NCI-H446 treated with DMSO at 0.1 percent for 48 hours (cell line): ENCODE data around the gene SEPTIN14.
"Not testable (repeated sequence)": the region's sequence is repeated elsewhere in the genome, so short reads cannot be mapped to it uniquely, and the experiment has no call there.

Experiments used
- DNase-seq: peaks from one replicate; lab custom pipeline; 2025; lab: John Stamatoyannopoulos, UW

SEPTIN14 gene

DNA sequence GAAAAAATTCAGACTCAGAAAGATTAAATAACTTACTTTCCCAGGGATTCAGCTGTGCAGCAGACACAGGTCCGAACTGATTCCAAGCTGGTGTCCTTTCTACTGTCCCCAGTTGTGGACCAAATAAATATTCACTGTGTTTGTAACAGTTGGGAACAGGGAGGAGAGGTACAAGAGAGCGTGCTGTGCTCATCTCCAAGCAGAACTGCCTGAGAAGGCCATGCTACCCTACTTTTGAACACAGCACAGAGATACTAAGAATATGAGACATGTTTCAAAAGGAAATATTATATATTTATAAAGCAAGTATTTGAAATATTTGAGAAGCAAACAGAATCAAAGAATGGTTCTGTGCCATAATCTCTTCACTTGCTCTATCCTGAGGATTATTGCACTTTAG is at the start of gene SEPTIN14:
Gene SEPTIN14 (minus strand): TSS at position 101 of the 400 bp plus-strand sequence. CDS start 756 bp downstream, outside the sequence.
- not testable (repeated sequence) for DNase-seq

DNA sequence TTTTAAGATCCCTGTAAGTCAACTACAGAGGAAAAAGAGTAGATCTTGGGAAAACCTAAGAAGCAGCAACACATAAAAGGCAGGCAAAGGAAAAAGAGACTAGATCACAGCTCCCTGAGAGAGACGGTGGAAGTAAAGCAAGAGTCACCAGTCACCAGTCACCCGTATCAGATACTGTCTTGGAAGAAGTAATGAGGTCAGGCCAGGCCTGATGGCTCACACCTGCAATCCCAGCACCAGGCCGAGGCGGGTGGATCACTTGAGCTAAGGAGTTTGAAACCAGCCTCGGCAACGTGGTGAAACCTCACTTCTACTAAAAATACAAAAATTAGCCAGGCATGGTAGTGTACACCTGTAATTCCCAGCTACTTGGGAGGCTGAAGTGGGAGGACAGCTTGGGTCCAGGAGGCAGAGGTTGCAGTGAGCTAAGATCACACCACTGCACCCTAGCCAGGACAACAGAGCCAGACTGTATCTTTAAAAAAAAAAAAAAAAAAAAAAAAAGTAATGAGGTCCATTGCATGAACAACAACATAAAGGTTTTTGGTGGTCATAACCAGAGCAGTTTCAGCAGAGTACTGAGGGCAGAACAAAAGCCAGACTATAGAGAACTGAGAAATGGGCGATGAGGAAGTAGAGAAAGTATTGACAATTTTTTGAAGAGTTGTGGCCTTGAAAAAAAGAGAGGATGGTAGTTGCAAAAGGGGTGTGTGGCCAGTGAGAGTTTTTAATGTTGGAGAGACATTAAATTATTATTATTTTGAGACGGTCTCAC is 41.6 kb upstream of the SEPTIN14 start:
- DNase-seq: no peak

DNA sequence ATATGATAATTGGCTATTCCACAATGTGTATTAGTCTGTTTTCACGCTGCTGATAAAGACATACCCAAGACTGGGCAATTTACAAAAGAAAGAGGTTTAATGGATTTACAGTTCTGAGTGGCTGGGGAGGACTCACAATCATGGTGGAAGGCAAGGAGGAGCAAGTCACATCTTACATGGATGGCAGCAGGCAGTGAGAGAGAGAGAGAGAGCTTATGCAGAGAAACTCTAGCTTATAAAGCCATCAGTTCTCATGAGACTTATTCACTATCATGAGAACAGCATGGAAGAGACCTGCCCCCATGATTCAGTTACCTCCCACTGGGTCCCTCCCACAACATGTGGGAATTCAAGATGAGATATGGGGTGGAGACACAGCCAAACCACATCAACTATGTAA is 38.5 kb upstream of the SEPTIN14 start:
- DNase-seq: not testable (repeated sequence)

DNA sequence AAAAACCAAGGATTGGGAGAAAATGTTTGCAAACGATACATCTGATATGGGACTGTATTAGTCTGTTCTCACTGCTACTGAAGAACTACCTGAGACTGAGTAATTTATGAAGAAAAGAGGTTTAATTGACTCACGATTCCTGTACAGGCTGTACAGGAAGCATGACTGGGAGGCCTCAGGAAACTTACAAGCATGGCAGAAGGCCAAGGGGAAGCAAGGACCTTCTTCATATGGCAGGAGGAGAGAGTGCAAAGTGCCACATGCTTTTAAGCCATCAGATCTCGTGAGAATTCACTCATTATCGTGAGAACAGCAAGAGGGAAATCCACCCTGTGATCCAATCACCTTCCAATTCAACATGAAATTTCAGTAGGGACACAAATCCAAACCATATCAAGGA is 35.7 kb upstream of the SEPTIN14 start:
- no peak for DNase-seq

DNA sequence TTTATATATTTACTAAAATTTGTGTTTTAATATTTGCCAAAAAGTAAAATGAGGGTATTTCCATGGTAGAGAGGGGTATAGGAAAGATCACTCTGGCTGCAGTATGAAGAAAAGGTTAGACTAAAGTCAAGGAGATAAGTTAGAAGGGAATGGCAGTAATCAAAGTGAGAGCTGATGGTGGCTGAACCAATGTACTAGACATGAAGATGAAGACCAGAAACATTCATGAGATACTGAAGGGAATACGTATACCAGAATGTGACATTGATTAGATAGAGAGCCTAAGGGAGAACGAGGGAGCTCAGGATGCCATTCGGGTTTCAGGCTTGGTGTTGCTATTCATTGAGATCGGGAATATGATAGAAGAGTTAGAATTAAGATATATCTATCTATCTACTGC is 32.5 kb upstream of the SEPTIN14 start:
- no peak for DNase-seq

DNA sequence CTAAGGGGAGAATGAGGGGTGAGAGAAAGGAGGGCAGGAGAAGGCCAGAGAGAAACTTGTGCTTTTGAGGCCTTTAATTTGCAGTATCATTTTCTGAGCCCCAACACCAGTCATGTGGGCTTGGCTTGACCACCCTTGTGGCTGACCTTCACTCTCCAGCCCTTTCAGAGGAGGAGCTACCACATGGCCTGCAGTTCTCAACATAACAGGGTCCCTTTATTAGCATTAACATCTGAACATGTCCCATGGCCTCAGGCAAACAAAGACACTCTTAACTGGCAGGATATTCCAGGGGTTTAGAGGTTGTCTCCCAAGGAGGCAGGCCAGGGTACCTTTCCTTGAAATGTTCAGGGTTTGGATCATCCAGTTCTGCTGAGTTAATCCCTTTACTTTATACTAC is 31.4 kb upstream of the SEPTIN14 start:
- no peak for DNase-seq

DNA sequence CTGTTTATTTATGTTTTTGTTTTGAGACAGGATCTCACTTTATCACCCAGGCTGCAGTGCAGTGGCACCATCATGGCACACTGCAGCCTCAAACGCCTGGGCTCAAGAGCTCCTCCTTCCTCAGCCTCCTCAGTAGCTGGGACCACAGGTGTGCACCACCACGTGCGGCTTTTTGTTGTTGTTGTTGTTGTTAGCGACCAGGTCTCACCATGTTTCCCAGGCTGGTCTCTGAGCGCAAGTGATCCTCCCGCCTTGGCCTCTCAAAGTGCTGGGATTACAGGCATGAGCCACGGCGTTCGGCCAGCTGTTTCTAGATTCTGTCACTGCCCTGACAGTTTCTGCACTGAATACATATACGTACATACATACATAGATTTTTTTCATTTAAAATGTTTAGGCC is 25.8 kb upstream of the SEPTIN14 start:
- DNase-seq: not testable (repeated sequence)

DNA sequence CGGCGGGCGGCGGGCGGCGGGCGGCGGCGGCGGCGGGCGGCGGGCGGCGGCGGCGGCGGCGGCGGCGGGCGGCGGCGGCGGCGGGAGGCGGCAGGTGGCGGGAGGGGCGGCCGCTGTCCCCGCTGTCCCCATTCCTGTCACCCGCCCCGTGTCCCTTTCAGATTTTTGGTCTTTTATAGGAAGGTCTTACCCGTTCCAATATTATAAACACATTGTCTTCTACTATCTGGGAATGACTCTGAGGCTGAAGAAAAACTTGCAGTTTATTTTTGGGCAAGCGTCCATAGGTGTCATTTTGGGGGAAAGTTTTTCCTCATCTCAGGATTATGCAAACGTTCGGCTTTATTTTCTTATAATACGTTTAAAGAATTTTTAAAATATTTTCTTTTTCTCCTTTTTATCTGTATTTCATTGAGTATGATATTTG is 25.3 kb upstream of the SEPTIN14 start:
- DNase-seq: no peak

DNA sequence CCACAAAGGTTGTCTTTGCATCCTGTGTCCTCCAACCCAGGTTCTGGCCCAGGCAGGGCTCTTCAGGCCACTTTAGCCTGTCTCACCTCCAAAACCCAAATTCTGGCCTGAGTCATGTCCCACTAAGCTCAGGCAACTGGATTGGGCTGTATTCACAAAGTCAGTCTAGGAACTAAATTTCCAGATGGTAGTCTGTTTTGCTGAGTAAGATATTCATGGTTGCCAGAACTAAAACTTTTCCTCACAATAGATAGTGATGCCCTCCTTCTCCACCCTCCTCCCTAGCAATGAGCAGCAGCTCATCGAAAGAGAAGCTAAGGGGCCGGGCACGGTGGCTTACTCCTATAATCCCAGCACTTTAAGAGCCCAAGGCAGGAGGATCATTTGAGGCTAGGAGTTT is 21.8 kb upstream of the SEPTIN14 start:
- DNase-seq: no peak

DNA sequence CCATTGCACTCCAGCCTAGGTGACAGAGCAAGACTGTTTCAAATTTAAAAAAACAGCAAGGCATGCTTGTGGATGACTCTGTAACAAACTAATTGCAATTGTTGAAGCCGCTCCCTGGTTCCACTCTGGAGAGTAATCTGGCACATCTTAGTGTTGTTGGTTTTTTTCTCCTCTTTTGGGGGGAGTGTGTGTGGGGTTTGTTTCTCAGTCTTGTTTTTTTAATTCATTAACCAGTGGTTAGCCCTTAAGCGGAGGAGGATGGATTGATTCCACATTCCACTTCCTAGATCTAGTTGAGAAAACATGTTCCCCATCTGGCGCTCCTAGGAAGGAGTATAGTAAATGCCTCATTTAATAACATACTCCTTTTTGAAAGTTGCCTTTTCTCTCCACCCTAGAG is 16.1 kb upstream of the SEPTIN14 start:
- DNase-seq: no peak

DNA sequence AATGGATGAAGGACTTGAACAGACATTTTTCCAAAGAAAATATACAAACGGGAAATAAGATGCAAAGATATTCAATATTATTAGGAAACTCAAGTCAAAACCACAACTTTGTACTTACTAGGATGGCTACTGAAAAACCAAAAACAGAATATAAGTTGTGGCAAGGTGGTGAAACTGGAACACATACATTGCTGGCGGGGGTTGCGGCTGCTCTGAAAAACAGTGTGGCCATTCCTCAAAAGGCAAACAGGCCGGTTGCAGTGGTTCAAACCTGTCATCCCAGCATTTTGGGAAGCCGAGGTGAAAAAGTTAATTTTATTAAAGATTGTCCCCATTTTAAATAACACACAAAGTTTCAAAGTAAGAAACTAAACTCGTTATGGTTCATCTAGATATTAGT is 14.8 kb upstream of the SEPTIN14 start:
- no peak for DNase-seq

DNA sequence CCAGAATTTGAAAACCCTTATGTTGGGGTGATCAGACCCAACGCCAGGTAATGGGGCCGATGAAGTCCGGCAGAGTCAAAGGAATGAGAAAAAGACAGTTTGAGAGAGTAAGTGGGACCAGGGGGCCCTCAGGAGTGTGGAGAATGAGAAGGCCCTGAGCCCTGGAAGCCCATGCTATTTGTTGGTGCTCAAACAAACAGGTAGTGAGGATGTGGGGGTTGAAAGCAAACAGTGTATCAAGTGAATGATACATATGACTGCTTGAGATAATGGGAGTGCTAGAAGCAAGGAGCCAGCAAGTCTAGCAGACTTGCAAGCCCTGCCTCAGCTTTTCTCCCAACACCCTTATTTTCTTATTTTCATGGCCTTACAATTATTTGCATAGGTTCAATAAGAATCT is 11.2 kb upstream of the SEPTIN14 start:
- no peak for DNase-seq

DNA sequence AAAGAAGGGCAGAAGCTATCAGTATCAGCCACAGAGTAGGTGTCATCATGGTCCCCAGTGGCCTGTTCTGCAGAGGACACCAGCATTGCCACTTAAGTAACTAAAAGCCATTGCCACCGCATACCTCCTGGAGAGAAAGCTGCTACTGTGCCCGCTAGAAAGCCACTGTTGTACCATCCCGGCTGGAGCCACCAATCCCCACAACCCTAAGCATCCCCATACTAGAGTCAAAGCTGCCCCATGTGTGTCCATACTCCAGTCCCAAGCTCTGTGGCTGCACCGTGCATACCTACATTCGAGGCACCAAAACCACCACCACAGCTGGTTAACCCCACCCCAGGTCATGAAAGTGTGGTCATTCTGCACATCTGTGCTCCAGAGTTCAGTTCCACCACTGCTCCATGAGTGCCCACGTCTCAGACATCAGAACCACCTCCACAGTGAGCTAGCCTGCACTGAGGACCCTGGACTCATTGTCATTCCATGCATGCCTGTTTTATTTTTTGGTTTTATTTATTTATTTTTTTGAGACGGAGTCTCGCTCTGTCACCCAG is 9.5 kb upstream of the SEPTIN14 start:
- DNase-seq: no peak

DNA sequence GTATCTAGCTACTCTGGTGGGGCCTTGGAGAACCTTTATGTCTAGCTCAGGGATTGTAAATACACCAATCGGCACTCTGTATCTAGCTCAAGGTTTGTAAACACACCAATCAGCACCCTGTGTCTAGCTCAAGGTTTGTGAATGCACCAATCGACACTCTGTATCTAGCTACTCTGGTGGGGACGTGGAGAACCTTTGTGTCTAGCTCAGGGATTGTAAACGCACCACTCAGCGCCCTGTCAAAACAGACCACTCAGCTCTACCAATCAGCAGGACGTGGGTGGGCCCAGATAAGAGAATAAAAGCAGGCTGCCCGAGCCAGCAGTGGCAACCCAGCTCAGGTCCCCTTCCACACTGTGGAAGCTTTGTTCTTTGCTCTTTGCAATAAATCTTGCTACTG is 6.4 kb upstream of the SEPTIN14 start:
- DNase-seq: not testable (repeated sequence)

DNA sequence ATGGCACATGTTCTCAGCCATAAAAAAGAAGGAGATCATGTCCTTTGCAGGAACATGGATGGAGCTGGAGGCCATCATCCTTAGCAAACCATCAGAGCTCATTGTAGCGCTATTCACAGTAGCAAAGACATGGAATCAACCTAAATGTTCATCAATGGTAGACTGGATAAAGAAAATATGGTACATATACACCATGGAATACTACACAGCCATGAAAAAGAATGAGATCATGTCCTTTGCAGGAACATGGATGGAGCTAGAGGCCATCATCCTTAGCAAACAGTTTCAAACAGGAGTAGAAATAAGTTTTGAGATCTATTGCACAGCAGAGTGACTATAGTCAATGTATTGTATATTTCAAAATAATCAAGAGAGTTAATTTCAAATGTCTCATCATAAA is 17.4 kb downstream of the SEPTIN14 start:
- not testable (repeated sequence) for DNase-seq

DNA sequence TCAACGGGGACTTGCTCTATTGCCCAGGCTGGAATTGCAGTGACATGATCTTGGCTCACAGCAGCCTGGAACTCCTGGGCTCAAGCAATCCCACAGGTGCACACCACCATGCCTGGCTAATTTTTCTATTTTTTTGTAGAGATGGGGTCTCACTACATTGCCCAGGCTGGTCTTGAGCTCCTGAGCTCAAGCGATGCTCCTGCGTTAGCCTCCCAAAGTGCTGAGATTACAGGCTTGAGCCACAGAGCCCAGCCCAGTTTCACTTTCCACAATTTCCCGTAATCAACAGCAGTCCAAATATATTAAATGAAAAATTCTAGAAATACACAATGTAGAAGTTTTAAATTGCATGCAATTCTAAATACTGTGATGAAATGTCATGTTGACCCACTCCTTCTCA is 24.0 kb downstream of the SEPTIN14 start:
- no peak for DNase-seq

DNA sequence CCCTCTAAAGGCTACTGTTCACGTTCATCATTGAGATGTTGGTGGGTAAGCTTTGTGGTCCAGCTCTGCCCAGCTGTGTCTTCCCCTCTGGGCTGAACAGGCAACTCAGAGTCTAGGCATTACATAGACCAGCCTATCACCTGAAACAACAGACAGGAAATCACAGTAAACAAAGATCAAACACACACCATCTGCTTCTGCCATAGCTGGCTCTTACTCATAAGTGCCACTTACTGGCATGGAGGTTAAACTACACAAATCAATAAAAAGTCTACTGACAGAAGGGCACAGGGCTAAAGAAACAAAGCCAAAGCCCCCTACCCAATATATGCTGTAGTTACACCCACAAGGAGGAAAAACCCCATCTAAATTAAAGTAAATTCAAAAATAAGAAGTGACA is 35.0 kb downstream of the SEPTIN14 start:
- DNase-seq: no peak

DNA sequence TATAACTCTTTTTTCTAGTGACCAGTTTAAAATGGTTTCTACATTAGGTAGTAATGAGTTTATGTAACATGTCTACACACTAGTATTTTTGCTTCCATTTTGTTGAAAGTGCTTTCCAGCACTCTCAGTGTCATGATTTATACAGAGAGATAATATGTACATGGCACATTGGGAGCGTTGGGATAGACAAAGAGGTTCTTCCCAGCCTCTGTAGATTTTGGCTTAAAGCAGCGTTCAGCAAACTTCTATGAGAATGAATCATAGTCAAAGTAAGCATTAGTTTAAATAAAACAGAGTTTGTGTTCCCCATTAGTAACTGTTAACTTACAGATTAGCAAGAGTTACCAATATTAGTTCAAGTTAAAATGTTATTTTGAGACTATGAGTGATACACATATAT is 43.9 kb downstream of the SEPTIN14 start:
- no peak for DNase-seq

DNA sequence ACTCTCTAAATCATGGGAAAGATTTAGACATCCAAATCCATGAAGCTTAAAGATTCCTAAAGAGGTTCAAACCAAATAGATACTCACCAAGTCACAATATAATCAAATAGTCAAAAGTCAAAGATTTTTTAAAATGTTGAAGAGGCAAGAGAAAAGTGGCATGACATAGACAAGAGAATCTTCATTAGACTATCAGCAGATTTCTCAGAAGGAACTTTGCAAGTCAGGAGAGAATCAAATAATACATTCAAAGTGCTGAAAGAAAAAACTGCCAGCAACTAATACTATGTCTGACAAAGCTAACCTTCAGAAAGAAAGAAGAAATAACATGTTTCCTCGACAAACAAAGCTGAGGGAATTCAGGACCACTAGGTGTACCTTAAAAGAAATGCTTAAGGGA is 65.3 kb downstream of the SEPTIN14 start:
- not testable (repeated sequence) for DNase-seq

DNA sequence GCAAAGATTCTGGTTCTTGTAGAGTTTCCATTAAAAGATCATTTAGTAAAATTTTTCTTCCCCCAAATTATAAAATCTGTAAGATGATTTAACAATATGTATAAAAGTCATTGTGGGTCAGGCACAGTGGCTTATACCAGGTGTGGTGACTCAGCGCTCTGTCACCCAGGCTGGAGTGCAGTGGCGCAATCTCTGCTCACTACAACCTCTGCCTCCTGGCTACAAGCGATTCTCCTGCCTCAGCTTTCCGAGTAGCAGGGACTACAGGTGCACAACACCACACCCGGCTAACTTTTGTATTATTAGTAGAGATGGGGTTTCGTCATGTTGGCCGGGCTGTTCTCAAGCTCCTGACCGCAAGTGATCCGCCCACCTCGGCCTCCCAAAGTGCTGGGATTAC is 68.0 kb downstream of the SEPTIN14 start:
- DNase-seq: no peak

DNA sequence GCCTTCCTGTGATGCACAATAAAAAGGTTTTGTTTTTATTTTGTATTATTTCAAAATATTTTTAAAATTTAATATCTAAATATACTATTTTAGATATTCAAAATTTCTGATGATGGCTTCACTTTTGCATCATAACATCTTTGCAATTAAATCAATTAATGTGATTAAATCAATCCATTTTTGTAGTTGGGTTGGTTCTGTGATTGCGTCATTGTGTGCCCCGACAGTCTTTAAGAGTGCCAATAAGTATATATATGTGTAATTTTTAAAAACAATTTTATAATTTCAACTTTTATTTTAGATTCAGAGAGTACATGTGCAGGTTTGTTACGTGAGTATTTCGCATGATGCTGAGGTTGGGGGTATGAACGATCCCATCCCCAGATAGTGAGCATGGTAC is 70.5 kb downstream of the SEPTIN14 start:
- no peak for DNase-seq

DNA sequence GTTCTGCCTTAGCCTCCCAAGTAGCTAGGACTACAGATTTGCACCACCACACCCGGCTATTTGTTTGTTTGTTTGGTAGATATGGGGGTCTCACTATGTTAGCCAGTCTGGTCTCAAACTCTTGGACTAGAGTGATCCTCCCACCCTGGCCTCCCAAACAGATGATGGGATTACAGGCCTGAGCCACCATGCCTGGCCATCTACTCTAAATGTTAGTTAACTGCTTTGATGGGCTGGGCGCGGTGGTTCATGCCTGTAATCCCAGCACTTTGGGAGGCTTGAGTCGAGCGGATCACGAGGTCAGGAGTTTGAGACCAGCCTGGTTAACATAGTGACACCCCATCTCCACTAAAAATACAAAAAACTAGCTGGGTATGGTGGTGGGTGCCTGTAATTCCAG is 74.8 kb downstream of the SEPTIN14 start:
- DNase-seq: no peak

DNA sequence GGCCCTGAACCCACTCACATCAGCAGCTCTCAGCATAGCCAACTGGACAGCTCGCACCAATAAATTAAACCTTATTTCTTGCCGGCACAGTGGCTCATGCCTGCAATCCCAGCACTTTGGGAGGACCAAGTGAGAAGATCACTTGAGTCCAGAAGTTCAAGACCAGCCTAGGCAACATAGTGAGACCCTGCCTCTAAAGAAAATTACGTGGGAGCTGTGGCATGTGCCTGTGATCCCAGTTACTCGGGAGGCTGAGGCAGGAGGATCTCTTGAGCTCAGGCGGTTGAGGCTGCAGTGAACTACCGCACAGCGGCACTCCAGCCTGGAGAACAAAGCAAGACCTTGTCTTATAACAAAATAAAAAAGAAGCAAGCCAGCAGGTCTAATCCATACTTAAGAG is 75.7 kb downstream of the SEPTIN14 start:
- DNase-seq: no peak

DNA sequence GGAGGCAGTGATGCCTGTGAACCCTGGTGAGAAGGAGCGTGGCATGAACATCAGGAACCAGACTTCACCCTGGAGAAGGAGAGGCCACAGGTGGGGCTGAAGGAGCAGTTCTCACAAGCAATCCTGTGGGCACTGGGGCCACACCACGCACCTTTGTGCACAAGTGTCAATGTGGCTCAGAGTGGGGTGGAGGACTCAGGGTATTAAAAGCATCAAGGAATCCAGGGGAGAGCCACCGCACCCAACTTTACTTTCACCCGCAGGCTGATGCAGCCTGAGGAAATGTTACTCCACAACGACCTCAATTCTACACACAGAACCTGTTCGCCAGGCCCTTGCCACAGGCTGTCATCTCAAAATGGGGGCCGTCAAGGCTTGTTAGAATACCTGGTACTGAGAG is 77.1 kb downstream of the SEPTIN14 start:
- not testable (repeated sequence) for DNase-seq
